GM21576 (cell line): ENCODE results near the gene CSNK1G1.

Experiments
- ATAC-seq: cut with Tn5 transposase; IDR thresholded peaks from one replicate; pipeline ENCODE4 v1.9.1; 2021; ENCODE audit warnings: mild to moderate bottlenecking, moderate library complexity; ENCODE audit not compliant: unreplicated experiment

The CSNK1G1 gene

DNA sequence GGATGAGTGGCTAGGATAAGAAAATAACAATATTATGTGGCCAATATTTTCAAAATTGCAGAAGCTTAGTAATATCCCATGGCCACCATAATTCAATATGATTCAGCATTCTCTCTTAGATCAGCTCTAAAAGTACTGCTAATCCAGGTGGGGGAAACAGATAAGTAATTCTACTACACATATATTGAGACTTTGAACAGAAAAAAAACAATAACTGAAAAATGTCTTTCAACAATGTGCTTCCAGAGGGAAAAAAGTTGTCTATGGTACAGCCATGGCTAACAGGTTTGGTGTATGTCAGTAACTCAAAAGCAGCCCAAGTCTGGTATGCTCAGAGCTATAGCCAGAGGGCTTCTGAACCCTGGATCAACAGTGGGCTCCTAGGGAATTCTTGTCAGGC is 150.8 kb downstream of the CSNK1G1 start:
- no peak for ATAC-seq

DNA sequence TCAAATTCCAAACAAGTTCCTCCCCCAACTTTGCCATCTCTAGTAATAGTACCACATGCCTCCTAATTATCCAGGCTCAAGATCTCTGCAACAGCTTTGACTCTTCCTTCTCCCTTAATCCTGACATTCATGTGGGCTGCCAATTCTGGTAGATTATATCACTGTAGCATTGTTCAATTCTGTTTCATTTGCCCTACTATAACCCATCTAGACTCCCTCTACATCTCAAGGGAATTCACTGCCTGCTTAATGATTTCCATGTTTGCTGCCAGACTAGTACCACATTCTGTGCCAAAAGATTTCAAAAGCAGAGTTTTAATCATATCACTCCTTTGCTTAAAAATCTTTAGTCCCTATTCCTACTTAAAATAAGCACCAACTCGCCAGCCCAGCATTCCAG is 158.5 kb downstream of the CSNK1G1 start:
- no peak for ATAC-seq

DNA sequence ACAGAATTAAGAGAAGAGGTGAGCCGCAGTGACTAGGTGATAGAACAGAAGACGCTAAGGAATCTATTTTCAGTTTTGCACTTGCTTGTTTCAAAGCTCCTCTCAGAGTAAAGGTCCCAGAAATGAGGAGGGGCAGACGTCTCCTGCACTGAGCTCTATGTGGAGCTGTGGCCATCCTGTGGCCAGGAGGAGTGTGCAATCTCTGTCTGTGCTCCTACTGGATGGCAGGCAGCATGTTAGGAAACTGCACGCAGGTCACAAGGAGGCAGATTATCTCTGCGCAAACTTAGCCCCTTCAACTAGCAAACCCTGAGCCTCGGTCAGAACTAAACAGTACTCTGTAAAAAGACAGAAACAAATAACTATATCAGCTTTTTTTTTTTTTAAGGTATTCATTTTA is 162.0 kb downstream of the CSNK1G1 start:
- no peak for ATAC-seq

DNA sequence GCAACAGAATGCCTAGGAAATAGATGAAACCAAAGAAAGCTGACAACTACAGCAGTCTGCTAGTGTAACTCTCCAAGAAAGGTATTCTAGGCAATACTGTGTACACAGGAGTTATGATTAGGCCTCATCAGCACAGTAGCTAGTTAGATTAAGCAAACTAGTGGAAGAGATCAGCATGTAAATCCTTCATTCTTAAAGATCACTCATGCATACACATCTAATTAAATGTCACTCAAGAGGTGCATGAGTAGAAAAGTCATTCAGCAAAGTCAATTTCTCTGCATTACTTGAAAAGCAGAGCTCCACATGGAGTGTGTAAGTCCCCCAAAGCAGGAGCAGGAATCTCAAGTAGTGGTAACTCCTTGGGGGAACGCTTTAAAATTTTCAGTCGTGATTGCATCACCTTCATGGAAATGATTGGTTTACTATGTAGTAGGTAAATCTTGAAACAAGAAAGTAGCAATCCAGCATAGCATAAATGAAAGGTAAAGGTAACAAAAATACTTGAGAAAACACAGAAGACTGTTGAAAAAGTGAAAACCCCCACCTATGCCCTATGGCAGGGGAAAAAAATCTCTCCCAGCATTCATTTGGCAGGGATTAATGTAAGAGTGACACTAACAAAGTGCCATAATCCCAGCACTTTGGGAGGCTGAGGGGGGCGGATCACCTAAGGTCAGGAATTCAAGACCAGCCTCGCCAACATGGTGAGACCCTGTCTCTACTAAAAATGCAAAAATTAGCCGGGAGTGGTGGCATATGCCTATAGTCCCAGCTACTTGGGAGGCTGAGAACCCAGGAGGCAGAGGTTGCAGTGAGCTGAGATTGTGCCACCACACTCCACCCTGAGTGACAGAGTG is 163.8 kb downstream of the CSNK1G1 start:
- ATAC-seq = no peak

DNA sequence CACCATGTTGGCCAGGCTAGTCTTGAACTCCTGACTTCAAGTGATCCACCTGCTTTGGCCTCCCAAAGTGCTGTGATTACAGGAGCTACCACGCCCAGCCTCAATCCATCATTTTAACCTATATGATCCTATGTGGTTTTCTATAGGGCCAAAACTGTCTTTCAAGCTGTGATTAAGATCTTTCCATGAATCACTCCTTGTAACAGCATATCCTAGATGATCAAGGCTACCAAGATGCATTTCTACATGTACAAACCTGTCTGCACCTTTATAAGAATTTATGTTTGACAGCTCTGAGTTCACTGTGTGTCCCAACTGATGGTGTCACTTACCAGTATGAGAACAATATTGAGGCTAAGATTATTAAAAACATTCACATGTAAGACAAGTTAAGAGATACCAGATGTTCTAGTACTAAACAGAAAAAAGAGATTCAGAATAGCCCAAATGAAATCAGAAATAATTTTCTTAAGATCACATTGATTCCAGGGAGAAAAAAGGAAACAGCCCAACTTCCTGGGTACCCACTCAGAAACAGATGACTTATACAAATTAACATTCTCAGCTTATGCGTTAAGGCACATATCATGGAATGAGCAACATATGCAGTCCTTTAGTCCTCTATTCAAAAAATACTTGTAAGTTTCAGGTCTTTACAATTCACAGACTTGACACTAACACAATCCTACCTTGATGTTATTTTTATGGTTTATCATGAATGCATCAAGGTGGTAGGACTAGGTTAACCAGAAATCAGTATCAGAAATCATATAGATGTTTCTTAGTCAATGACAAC is 168.4 kb downstream of the CSNK1G1 start:
- ATAC-seq = no peak

DNA sequence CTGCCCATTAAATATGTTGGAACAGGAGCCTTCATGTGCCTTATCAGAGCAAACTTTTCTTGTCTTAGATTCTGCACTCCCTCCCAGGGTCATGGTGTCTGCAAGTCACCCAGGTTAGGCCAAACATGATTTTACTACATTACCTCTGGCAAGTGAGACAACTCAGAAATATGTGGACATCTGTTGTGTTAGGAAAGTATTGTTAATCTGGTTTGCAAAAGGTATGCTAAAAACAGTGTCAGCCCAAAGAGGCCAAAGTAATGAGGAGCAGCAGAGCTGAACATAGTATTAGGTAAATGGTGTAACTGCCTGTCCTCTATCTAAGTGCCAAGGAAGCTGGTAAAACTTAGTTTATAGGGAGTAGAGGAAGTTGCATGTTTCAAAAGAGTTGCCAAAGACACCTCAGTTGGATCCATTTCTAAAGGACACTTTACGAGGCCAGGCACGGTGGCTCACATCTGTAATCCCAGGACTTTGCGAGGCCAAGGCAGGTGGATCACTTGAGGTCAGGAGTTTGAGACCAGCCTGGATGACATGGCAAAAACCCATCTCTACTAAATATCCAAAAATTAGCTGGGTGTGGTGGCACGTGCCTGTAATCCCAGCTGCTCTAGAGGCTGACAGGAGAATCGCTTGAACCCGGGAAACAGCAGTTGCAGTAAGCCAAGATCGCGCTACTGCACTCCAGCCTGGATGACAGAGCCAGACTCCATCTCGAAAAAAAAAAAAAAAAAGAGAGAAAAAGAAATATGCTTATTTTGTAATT is 170.6 kb downstream of the CSNK1G1 start:
- ATAC-seq = no peak

DNA sequence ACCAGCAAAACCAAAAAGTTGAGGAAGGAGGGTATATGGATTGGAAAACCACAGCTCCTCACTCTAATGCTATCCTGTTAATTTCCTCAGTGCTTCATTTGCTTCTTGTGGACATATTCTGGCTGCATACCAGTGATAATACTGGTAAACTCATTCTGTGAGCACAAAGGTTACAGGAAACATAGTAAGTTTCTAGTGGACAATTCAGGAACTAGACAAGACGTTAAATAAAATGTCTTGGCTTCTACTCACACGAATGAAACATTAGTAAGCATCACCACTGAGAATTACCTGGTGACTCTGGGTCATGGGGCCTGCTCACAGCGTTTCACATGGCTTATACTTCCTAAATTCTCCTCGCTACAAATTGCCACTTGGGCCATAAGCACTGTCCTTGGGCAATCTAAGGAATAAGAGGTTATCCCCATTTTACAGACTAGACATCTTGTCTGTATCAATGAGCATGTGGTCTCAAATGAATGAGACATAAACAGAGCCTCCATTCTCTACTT is 173.1 kb downstream of the CSNK1G1 start:
- no peak for ATAC-seq

DNA sequence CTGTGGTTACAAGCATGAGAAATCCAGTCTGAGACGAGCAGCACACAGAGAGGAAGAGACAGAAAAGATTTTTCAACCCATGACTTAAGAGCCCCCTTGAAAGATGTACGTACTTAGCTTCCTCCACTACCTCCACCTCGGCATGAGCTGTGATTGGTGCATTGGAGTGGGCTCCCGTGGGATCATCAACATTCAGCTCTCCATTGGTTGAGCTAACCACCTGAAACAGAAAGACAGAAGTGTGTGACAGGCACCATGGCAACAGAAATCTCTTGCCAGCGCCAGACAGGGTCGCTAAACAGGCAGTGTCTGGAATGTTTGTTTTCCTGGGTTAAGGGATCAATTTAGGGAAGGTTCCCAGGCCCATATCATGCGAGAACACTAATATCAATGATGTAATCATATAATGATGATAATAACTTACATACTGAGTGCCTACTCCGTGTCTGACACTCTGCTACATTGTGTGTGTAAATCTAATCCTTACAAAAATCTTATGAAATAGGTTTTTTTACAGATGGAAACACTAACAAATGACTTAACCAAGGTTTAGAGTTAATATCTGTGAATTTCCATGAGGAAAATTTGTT is 175.6 kb downstream of the CSNK1G1 start:
- ATAC-seq = no peak

DNA sequence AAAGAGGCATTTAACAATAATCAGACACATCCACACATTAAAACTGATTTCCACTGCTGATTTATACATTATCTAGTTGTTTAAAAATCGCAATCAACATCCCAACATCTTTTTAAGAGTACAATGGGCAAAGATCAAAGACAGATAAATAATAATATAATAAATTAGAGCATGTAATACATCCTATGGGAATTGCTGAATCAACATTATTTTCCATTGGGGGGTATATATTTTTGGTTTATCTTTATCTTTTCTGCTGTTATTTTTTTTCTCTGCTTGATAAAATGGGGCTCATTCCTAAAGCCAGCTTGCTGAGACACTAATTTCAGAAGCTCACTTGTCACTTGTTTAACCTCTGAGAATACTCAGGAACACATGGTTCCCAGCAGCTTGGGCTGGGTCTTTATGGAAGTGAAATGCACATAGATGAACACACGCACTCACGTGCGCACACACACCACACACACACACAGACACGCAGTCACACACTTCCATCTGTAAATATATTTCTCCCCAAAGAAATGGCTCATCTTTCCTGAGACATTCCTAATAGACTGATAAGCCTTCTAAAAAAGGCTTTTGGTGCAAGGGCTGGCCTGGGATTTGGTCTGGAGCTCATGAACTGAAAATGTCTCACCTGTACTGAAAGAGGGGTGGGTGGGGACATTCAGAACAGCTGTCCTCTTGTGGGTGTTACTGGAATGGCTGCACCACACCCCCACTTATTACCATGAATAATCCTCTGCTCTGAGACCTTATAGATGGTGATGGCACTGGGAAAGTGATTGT is 189.7 kb downstream of the CSNK1G1 start:
- no peak for ATAC-seq

DNA sequence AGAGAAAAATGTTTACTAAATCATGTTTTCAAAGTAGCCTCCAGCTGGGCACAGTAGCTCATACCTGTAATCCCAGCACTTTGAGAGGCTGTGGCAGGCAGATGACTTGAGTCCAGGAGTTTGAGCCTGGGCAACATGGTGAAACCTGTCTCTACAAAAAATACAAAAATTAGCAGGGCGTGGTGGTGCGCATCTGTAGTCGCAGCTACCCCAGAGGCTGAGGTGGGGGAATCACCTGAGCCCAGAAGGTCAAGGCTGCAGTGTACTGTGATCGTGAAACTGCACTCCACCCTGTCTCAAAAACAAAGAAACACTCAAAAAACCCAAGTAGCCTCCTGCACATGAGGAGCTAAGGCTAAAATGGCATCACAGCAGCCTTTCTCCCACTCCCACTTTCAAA is 191.5 kb downstream of the CSNK1G1 start:
- ATAC-seq = no peak

DNA sequence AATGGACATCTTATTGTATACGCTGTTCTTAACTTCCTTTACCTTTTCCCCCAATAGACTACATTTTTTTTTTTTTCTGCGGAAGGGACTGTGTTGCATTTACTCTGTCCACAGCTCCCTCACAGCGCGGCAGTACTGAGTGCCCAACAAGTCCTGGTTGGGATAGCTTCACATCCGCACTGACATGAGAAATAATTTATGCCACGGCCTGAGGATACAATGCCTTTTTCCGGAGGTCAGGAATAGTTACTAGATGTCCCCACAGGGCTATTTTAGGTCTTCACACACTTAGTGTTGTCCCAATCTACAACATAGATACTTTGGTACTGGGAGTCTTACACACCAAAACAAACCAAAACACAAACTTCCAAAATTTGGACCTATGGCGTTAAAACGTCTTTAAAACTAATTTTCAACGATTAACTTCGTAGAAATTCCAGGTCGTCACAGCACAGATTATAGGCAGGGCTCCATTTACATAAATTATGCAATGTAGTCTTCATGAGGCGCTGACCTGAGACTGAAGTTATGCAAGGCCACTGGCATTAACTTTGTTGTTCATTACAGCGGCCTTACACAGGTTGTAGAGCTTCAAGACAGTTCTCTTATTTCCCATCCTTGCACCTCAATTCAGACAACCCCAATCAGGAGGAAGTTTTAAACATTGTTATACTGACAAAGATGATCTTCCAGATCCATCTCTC is 192.2 kb downstream of the CSNK1G1 start:
- peak; percentile 5 for ATAC-seq

DNA sequence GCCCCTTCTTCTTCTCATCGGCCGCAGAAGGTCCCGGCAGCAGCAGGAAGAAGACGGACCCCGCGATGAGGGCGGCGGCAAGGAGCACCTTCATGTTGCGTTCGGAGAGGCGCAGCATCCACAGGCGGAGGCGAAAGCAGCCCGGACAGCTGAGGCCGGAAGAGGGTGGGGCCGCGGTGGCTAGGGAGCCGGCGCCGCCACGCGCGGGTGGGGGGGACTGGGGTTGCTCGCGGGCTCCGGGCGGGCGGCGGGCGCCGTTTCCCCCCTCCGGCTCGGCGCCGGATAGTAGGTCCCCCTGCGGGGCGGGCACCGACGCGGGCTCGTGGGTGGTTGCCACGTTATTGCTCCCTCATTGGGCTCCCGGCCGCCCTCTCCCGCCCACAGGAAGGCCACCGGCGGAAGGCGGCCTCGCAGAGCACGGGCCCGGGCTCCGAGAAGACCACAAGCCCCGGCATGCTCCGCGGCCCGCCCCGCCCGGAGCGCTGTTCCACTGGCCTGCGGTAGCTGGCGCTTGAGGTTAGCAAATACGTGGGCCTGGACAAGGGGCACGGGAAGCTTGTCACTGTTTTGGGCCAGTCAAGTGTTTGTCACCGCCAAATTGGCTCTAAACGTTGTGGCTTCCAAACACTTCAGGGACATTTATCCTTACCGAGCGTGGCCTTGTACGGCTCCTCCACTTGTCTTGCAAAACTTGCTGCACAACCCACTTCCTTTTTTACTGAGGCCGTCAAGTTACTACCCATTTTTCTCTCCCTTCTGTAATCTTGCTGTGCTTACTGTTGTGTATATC is 192.9 kb downstream of the CSNK1G1 start, which contains the start of gene PPIB:
PPIB (minus strand) TSS at position 154 of the 790 bp plus-strand sequence; CDS start at position 118, 36 bp downstream.
- ATAC-seq = peak; percentile 85

DNA sequence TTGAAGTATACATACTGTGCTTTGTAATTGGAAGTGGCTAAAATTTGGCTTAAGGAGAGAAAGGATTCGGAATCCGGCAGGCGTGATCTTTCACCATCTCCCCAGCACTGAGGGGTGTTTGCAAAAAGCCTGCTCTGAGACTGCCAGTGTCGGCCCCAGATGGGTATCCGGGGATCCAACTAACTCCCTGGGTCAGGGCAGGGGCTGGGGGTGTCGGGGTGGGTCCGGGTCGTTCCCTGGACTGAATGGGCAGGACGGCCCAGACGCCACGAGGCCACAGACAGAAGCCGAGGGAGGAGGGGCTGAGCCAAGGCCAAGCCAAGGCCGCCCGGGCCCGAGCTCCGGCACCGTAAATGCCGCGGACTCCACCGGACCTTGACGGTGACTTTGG is 193.5 kb downstream of the CSNK1G1 start:
- no peak for ATAC-seq

DNA sequence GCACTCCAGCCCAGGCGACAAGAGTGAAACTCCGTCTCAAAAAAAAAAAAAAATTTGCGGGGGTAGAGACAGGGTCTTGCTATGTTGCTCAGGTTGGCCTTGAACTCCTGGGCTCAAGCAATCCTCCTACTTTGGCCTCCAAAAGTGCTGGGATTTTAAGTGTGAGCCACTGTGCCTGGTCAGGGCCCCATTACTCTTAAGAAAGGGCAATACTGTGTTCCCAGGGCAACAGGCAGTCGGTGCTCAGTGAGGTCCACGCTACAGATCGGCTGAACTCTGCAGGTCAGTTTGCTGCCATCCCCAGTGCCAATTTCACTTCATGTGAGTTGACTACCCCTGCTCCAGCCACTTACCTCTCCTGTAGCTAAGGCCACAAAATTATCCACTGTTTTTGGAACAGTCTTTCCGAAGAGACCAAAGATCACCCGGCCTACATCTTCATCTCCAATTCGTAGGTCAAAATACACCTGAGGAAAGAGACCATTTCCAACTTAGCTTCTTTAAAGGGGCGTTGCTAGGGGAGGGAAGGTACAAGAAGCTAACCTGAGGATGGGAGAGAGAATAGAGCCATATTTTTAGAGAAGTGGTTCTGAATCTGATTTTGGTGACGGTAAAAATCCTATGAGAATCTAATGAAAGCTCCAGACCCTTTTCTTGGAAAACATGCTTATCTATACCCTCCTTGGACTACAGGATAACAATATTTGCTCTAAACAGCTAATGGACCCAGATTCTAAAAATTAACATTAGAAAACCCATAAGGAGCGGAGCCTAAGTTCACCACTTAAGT is 194.1 kb downstream of the CSNK1G1 start:
- no peak for ATAC-seq

DNA sequence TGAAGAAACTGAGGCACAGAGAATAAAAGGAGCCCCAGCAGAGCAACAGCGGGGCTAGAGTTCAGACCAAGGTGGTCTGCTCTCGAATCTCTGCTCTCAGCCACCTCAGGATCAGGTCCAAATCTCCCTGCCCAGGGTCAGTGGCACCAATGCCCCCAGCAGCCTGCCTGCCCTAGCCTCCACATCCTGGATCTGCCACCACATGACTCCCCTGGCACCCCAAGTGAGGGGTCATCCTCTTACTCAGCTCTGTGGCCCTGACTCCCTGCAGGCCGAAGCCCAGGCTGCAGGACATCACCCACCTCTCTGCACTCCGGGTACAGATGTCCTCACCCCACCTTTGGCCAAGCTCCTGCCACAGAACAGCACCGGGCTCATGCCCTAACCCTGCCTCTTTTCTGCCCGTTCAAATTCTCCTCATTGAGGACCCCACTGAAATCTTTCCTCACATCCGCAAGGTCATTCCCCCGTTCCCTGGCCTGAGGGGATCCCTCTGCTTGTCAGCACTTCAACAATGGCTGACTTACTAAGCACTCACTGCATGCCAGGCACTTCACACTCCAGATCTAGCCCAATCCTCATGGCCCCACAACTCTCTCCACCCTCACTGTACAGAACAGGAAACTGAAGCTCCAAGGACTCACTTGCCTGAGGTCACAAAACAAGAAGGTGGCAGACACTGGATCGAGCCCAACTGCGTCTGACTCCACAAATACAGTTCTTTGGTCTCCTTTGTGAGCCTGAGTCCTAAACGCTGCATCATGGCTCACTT is 197.4 kb downstream of the CSNK1G1 start:
- no peak for ATAC-seq

DNA sequence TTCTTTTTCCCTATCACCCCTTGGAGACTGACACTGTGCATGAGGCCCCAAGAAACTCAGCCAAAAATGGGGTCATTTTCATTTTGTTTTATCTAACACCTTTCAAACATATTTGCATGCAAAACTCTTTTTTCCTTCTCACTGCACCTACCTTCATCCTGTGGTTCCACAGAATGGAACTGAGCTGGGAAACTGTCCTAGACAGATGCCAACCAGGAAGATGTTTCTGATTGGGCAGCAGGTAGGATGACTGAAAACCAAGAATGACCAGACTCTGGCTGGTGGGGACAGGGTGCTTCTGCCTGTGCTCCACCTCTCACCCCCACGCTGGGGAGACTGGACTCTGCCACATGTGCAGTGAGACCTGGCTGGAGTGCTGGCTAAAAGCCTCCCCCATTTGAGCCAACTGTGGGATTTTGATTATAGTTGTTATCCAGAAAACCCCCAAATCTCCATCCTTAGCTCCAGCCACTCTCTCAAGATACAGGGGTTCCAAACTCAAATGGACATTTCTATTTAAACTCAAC is 198.3 kb downstream of the CSNK1G1 start:
- no peak for ATAC-seq
